Limb (tissue), 2 donors: ENCODE data around the gene ZNF423.
"Not testable (repeated sequence)": the region's sequence is repeated elsewhere in the genome, so short reads cannot be mapped to it uniquely, and the experiment has no call there.

ENCODE experiments used
- DNase-seq, 2 donors: peaks; one replicate each; pipeline ENCODE4 v3.0.0-alpha.2; 2016; ENCODE audit errors: extremely low spot score in 2 of 2

Gene ZNF423

GRCh38 chr16:49515016-49515565 is 340.8 kb downstream of the ZNF423 start:
- DNase-seq = no peak

GRCh38 chr16:49514073-49514980 is 341.6 kb downstream of the ZNF423 start:
- DNase-seq = no peak

- no peak for DNase-seq
Observed at GRCh38 chr16:49513040-49513439, 342.9 kb downstream of the ZNF423 start.

GRCh38 chr16:49510654-49511305 is 345.1 kb downstream of the ZNF423 start:
- DNase-seq = peak in 1 of 2 donors; percentile 67

GRCh38 chr16:49510141-49510540 is 345.8 kb downstream of the ZNF423 start:
- DNase-seq = no peak

GRCh38 chr16:49506058-49507013 is 349.6 kb downstream of the ZNF423 start:
- DNase-seq = not testable (repeated sequence)

GRCh38 chr16:49505556-49505955 is 350.4 kb downstream of the ZNF423 start:
- no peak for DNase-seq

GRCh38 chr16:49504626-49505025 is 351.3 kb downstream of the ZNF423 start:
- DNase-seq = no peak

- DNase-seq = no peak
Observed at GRCh38 chr16:49504023-49504364, 351.9 kb downstream of the ZNF423 start.

- DNase-seq = no peak
Observed at GRCh38 chr16:49503256-49504022, 352.5 kb downstream of the ZNF423 start.

- DNase-seq = no peak
Observed at GRCh38 chr16:49502136-49502881, 353.6 kb downstream of the ZNF423 start.

- no peak for DNase-seq
Observed at GRCh38 chr16:49499869-49500610, 355.9 kb downstream of the ZNF423 start.

GRCh38 chr16:49499414-49499785 is 356.5 kb downstream of the ZNF423 start:
- DNase-seq = no peak

- peak in 1 of 2 donors; percentile 55 for DNase-seq
Observed at GRCh38 chr16:49498666-49499413, 357.1 kb downstream of the ZNF423 start.

- no peak for DNase-seq
Observed at GRCh38 chr16:49498264-49498663, 357.6 kb downstream of the ZNF423 start.

- DNase-seq = no peak
Observed at GRCh38 chr16:49497466-49497865, 358.4 kb downstream of the ZNF423 start.

- no peak for DNase-seq
Observed at GRCh38 chr16:49496656-49497055, 359.3 kb downstream of the ZNF423 start.

GRCh38 chr16:49495596-49496355 is 360.1 kb downstream of the ZNF423 start:
- DNase-seq = no peak
